Lung (tissue), 12 donors: ENCODE data around the gene SAP25. TPM values are rescaled to one million over a fixed set of nuclear protein-coding genes. Genes with fewer than 3 reads are reported as not detected.

ENCODE experiments used
- ATAC-seq: fragments of 200-7000 bp; cut with Tn5 transposase; one replicate; pipeline ENCODE4 v1.9.1; 2020; ENCODE audit warnings: moderate number of reproducible peaks; ENCODE audit not compliant: insufficient read depth, low FRiP score
- DNase-seq, 3 donors: peaks; one replicate each; pipeline ENCODE4 v3.0.0-alpha.2; 2013 to 2017
- H3K27ac ChIP-seq, 2 donors: one replicate each; pipeline ENCODE4 v1.5.1; 2013; ENCODE audit warnings: mild to moderate bottlenecking in 2 of 2, moderate library complexity in 2 of 2, control low read depth in 1 of 2, inconsistent platforms in 1 of 2, low read depth in 1 of 2, low read length in 1 of 2
- H3K27me3 ChIP-seq, 3 donors: one replicate each; pipeline ENCODE4 v1.5.1; 2013; ENCODE audit warnings: low read length in 2 of 3; ENCODE audit not compliant: control insufficient read depth in 3 of 3, insufficient read depth in 3 of 3
- H3K36me3 ChIP-seq, 4 donors: one replicate each; pipeline ENCODE4 v1.5.1; 2013; ENCODE audit warnings: low read length in 4 of 4, mild to moderate bottlenecking in 1 of 4, moderate library complexity in 1 of 4; ENCODE audit not compliant: control insufficient read depth in 4 of 4, insufficient read depth in 4 of 4
- H3K4me1 ChIP-seq, 5 donors: one replicate each; pipeline ENCODE4 v1.5.1; 2013; ENCODE audit warnings: low read length in 5 of 5, mild to moderate bottlenecking in 2 of 5, moderate library complexity in 1 of 5; ENCODE audit not compliant: control insufficient read depth in 5 of 5, insufficient read depth in 5 of 5
- H3K4me3 ChIP-seq: one replicate; pipeline ENCODE4 v1.5.1; 2013; ENCODE audit warnings: mild to moderate bottlenecking, control low read depth, moderate library complexity
- H3K9ac ChIP-seq, 2 donors: one replicate each; pipeline ENCODE4 v1.5.1; 2013; ENCODE audit warnings: low read length in 2 of 2, control low read depth in 1 of 2; ENCODE audit not compliant: insufficient read depth in 1 of 2
- H3K9me3 ChIP-seq, 4 donors: one replicate each; pipeline ENCODE4 v1.5.1; 2013; ENCODE audit warnings: low read length in 3 of 4, mild to moderate bottlenecking in 1 of 4, moderate library complexity in 1 of 4; ENCODE audit not compliant: control insufficient read depth in 4 of 4, insufficient read depth in 3 of 4
- WGBS, 2 donors: extraction: QIAGEN DNeasy Blood & Tissue Kit; methylation state at CpG; one replicate each; pipeline ENCODE4 v1.1.7; 2013; 5-methylcytosine and 5-hydroxymethylcytosine counted together
- polyA plus RNA-seq, 2 donors: library from polyadenylated mRNA; stranded (reverse); fragments of 200-250 nt; gene quantifications; one replicate each; pipeline ENCODE4 v1.2.1, GENCODE V29; 2013
- total RNA-seq, 2 donors: library from RNA; depleted of rRNA in 1 of 2; stranded (reverse); fragments of >200 nt in 1 of 2; gene quantifications; one replicate each; pipeline ENCODE4 v1.2.1, GENCODE V29; 2014 to 2021
- TF ChIP-seq, protein P1 (sequence below): IDR thresholded peaks from 2 replicates; pipeline ENCODE4 v1.5.1; 2012; ENCODE audit warnings: mild to moderate bottlenecking; ENCODE audit errors: control extremely low read depth, extremely low read depth
- donor health status: control.
- donor health status: control.
- donor health status: Bipolar disorder and iron deficiency.
- donor health status: healthy.
- donor health status: DM: yes; HTN: yes; CAD: no.

Gene SAP25
- total and polyA plus RNA-seq, 4 donors, result 1.9 to 9.9 (median 6.2) TPM

DNA sequence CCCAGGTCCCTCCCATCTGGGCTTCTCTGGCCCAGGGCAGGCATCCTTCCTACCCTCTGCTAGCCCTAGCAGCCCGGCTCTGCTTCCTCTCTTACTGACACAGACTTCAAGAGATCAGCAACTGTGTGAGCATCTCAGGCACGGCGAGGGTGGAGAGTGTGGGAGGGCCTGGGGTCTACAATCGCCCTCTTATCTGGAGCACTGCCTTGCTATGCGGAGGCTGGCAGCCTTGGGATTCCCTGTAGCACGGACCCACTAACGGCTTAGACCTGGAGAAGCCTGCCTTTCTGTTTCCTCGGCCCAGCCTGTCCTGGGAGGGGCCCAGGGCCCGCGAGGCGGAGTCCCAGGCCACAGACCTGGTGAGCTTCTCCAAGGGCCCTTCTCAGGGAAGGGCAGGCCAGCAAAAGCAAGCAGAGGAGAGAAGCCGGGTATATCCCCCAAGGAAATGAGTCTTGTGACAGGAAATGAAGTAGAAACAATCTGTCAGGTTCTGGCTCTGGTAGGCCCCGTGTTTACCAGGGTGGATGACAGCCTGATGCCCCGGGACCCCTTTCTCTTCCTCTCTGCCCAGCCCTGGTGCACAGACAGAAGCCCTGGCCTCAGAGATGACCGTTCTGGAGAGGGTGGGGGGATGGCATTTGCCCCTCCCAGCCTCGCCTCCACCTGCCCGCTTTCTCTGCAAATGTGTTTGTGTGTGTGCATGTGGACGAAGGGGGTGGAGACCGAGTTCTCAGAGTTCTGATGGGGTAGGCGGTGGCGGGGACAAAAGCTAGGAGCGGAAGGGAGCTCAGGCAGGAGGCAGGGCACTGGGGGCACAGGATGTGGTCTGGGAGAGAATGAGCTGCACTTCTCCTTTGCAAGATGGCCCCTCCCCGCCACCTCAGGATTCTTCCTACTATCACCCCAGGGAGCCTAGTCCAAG is 9.7 kb upstream of the SAP25 start:
- Histone ChIP-seq H3K4me3 (peak overlapping the region; percentile 31), H3K9me3 (peaks cover 0 to 2% (median 0%) of the 10 kb centered on the region in 4 donors), H3K9ac (peak overlapping the region; percentile 31 to 40), H3K27me3 (no peaks in the 10 kb centered on the region), H3K36me3 (peaks cover 3 to 35% (median 29%) of the 10 kb centered on the region in 4 donors), H3K27ac (peak overlapping the region in 1 of 2 donors; percentile 96), H3K4me1 (peaks cover 0 to 36% (median 14%) of the 10 kb centered on the region in 5 donors)
- ATAC-seq, result no peak
- TF ChIP-seq, protein P1, sequence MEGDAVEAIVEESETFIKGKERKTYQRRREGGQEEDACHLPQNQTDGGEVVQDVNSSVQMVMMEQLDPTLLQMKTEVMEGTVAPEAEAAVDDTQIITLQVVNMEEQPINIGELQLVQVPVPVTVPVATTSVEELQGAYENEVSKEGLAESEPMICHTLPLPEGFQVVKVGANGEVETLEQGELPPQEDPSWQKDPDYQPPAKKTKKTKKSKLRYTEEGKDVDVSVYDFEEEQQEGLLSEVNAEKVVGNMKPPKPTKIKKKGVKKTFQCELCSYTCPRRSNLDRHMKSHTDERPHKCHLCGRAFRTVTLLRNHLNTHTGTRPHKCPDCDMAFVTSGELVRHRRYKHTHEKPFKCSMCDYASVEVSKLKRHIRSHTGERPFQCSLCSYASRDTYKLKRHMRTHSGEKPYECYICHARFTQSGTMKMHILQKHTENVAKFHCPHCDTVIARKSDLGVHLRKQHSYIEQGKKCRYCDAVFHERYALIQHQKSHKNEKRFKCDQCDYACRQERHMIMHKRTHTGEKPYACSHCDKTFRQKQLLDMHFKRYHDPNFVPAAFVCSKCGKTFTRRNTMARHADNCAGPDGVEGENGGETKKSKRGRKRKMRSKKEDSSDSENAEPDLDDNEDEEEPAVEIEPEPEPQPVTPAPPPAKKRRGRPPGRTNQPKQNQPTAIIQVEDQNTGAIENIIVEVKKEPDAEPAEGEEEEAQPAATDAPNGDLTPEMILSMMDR, result no peak
- WGBS, 2 donors, result 4 to 10% methylated on average over 23 of the region's 23 CpGs
- DNase-seq, result peak; percentile 42 to 61 (median 50)

DNA sequence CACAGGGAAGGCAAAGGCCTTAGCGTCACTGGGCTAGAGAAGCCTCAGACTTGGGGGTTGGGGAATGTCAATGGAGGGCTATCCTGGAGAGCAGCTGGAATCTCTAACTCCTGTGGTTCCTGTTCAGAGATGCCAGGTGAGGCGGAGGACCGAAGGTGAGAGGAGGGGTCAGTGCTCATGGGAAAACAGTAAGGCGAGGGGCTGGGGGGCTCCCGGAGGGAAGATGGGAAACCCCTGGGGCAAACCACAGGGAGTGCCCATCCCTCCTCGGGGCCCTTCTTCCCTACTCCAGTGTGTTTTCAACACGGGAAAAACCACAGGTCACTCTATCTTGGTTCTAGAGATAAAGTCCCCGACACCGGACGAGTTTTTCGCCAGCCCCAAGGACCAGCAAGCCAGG is 8.9 kb upstream of the SAP25 start:
- Histone ChIP-seq H3K27me3 (no peaks in the 10 kb centered on the region), H3K36me3 (peaks cover 6 to 38% (median 33%) of the 10 kb centered on the region in 4 donors), H3K9ac (no peak overlapping the region), H3K4me1 (peaks cover 0 to 36% (median 14%) of the 10 kb centered on the region in 5 donors), H3K4me3 (no peak overlapping the region), H3K27ac (peak overlapping the region in 1 of 2 donors; percentile 96), H3K9me3 (peaks cover 0 to 2% (median 0%) of the 10 kb centered on the region in 4 donors)
- WGBS, 2 donors, result 53 to 58% methylated on average over 11 of the region's 11 CpGs
- ATAC-seq (no peak), DNase-seq (no peak)
- TF ChIP-seq, protein P1, result no peak

DNA sequence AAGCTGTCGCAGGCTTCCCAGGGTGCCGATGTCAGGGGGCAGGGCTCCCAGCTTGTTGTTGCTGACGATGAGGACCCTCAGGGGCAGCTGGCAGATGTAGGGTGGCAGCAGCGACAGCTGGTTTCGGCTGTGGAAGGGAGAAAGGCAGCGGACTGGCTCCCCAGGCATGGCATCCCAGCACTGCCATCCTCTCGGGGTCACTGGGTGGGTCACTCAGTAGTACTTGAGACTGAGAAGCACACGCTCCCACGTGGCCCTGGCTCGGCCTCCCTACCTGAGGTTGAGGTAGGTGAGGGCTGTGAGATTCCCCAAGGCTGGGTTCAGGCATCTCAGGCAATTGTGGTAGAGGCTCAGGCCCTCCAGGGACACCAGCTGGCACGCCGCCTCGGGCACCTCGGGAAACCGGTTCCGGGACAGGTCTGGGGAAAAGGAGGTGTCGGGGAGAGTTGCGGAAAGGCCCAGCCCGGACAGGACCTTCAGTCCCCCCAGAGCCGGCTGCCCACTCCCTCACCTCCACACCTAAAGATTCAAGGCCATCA is 8.4 kb upstream of the SAP25 start:
- Histone ChIP-seq H3K4me1 (peaks cover 0 to 36% (median 14%) of the 10 kb centered on the region in 5 donors), H3K9ac (no peak overlapping the region), H3K9me3 (peaks cover 0 to 2% (median 0%) of the 10 kb centered on the region in 4 donors), H3K27ac (peak overlapping the region in 1 of 2 donors; percentile 96), H3K27me3 (no peaks in the 10 kb centered on the region), H3K36me3 (peaks cover 12 to 43% (median 33%) of the 10 kb centered on the region in 4 donors), H3K4me3 (no peak overlapping the region)
- DNase-seq, result peak; percentile 39 to 66 (median 63)
- TF ChIP-seq, protein P1, result no peak
- 76 to 88% methylated on average over 20 of the region's 20 CpGs for WGBS, 2 donors
- ATAC-seq, result no peak
